Motor neuron (in vitro differentiated cells): ENCODE measurements around the gene IGSF22. TPM values are rescaled to one million over a fixed set of nuclear protein-coding genes. Genes with fewer than 3 reads are reported as not detected.
"Not testable (repeated sequence)": the region's sequence is repeated elsewhere in the genome, so short reads cannot be mapped to it uniquely, and the experiment has no call there.

Experiments used
- ATAC-seq, 8 experiments: fragments of 200-7000 bp; cut with Tn5 transposase; replicated peaks in 6 of 8; 2 replicates each; pipeline ENCODE4 v1.8.0; 2021; ENCODE audit warnings: mild to moderate bottlenecking in 8 of 8, moderate library complexity in 8 of 8
- H3K27ac ChIP-seq, 2 donors: fragments of 250-450 bp; sonication (Bioruptor Pico); 2 replicates each; pipeline ENCODE4 v1.9.0; 2021; ENCODE audit warnings: antibody characterized with exemption in 2 of 2, mild to moderate bottlenecking in 2 of 2, moderate library complexity in 1 of 2
- H3K4me1 ChIP-seq, 2 donors: fragments of 250-450 bp; sonication (Bioruptor Pico); replicated peaks in 1 of 2; 2 replicates each; pipeline ENCODE4 v1.6.1; 2021; ENCODE audit warnings: antibody characterized with exemption in 2 of 2, mild to moderate bottlenecking in 2 of 2, moderate library complexity in 1 of 2
- H3K4me3 ChIP-seq, 5 donors: fragments of 250-450 bp; sonication (Bioruptor Pico); 2 replicates each; pipeline ENCODE4 v1.9.0; 2021; ENCODE audit warnings: antibody characterized with exemption in 5 of 5, mild to moderate bottlenecking in 5 of 5, moderate library complexity in 4 of 5
- WGBS, 10 experiments: fragments of 450-650 bp; shearing (Covaris generic); methylation state at CpG; one replicate each; pipeline ENCODE4 v1.0.0; 2022; 5-methylcytosine and 5-hydroxymethylcytosine counted together
- in situ Hi-C, 9 experiments: fragments of 400-800 bp; cut with MboI; loops; one replicate each; pipeline ENCODE4 v1.15.0; 2021; ENCODE audit warnings: low sequenced_read_pairs in 9 of 9, low pct_unique_long_range_greater_than_20kb in 2 of 9; ENCODE audit not compliant: unreplicated experiment in 9 of 9
- total RNA-seq, 8 experiments: library from RNA; unstranded; fragments of 300-600 nt; gene quantifications; 2 replicates each; pipeline versions ENCODE4 v1.2.3 to v1.2.4, GENCODE V29; 2022

Gene IGSF22
- total RNA-seq, 8 experiments from 2014 or later: 0.05 to 2.4 (median 0.86) TPM

- no peak overlapping the region for H3K27ac ChIP-seq
- in situ Hi-C loops: no loop called here
- ATAC-seq: peak in 1 of 8 experiments; percentile 4
- H3K4me3 ChIP-seq: no peak overlapping the region
- peaks cover 0 to 2% of the 10 kb centered on the region in 2 donors for H3K4me1 ChIP-seq
- WGBS, 10 experiments: 49 to 100% (median 73%) methylated on average over 1 to 8 of the region's 9 CpGs; no CpG with 5 or more reads in 2 of the 10 experiments
Observed at GRCh38 chr11:18692941-18693760, 32.8 kb downstream of the IGSF22 start.

DNA sequence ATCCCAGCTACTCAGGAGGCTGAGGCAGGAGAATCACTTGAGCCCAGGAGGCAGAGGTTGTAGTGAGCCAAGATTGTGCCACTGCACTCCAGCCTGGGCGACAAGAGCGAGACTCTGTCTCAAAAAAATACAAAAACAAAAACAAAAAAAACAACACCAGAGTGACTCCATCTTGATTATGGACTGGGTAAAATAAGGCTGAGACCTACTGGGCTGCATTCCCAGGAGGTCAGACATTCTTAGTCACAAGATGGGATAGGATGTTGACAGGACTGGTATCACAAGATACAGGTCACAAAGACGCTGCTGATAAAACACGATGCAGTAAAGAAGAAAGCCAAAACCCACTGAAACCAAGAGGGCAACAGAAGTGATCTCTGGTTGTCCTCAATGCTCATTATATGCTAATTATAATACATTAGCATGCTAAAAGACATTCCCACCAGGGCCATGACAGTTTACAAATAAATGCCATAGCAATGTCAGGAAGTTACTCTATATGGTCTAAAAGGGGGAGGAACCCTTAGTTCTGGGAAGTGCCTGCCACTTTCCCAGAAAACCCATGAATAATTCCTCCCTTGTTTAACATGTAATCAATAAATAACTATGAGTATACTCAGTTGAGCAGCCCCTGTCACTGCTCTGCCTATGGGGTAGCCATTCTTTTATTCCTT is 34.4 kb downstream of the IGSF22 start:
- 55 to 100% (median 76%) methylated on average over 1 to 4 of the region's 4 CpGs; no CpG with 5 or more reads in 2 of the 10 experiments for WGBS, 10 experiments
- H3K27ac ChIP-seq, H3K4me1 ChIP-seq, H3K4me3 ChIP-seq, in situ Hi-C loops: not testable (repeated sequence)
- peak; percentile 15 to 86 (median 72) for ATAC-seq

DNA sequence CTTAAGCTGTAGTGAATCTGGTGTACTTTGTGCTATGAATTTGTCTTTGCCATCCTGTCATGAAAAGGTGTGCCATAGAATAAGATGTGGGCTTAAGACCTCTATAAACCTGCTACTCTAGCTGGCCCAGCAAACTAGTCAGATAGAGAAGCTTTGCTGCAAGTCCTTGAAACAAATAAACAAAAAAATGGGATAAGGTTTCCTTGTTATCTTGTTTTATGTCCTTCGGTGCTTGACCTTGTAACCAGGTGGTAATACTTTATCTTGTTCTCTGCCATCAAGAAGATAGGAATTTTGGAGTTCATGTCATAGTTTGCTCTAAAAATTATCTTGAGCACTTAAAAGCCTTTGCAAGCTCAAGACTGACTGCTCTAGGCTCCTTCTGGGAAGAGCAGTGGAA is 41.7 kb downstream of the IGSF22 start:
- no peak for ATAC-seq

DNA sequence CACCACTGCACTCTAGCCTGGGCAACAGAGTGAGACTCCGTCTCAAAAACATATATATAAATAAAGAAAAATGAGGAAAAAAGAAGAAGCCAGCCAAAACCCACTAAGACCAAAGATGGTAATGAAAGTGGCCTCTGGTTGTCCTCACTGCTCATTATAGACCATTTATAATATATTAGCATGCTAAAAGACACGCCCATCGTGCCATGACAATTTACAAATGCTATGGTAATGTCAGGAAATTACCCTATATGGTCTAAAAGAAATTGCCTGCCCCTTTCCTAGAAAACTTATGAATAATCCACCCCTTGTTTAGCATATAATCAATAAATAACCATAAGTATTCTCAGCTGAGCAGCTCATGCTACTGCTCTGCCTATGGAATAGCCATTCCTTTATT is 43.5 kb downstream of the IGSF22 start:
- WGBS, 10 experiments: 0 to 83% (median 33%) methylated on average over 1 to 3 of the region's 3 CpGs; no CpG with 5 or more reads in 3 of the 10 experiments
- in situ Hi-C loops: no loop called here

More for the DNA sequence above, 41.7 kb downstream of the IGSF22 start:
- WGBS, 10 experiments: 50 to 100% (median 80%) methylated on average over 1 of the region's 1 CpG; no CpG with 5 or more reads in 5 of the 10 experiments
- no peak overlapping the region for H3K4me3 ChIP-seq
- no peak overlapping the region for H3K27ac ChIP-seq
- in situ Hi-C loops: no loop called here
- no peaks in the 10 kb centered on the region for H3K4me1 ChIP-seq

DNA sequence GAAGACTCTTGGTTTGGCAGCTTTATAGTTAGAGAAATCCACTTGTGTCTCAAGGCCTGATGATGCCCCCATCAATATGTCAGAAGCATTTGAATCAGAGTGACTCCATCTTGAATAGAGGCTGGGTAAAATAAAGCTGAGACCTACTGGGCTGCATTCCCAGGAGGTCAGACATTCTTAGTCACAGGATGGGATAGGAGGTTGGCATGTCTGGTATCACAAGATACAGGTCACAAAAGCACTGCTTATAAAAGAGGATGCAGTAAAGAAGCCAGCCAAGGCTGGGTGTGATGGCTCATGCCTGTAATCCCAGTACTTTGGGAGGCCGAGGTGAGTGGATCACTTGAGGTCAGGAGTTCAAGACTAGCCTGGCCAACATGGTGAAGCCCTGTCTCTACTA is 44.0 kb downstream of the IGSF22 start:
- 60 to 100% methylated on average over 1 of the region's 1 CpG; no CpG with 5 or more reads in 8 of the 10 experiments for WGBS, 10 experiments
- ATAC-seq, H3K27ac ChIP-seq, in situ Hi-C loops, H3K4me1 ChIP-seq, H3K4me3 ChIP-seq: not testable (repeated sequence)

More for the DNA sequence above, 43.5 kb downstream of the IGSF22 start:
- H3K4me1 ChIP-seq: no peaks in the 10 kb centered on the region
- no peak overlapping the region for H3K27ac ChIP-seq
- H3K4me3 ChIP-seq: no peak overlapping the region
- ATAC-seq: peak in 4 of 8 experiments; percentile 51 to 98 (median 95)

GRCh38 chr11:18677560-18677959 is 48.4 kb downstream of the IGSF22 start:
- 61 to 93% (median 80%) methylated on average over 1 to 3 of the region's 3 CpGs; no CpG with 5 or more reads in 1 of the 10 experiments for WGBS, 10 experiments
- no peak for ATAC-seq
- in situ Hi-C loops: no loop called here

GRCh38 chr11:18676803-18677202 is 49.2 kb downstream of the IGSF22 start:
- peak in 1 of 8 experiments; percentile 24 for ATAC-seq
- 0 to 82% (median 60%) methylated on average over 1 to 3 of the region's 4 CpGs; no CpG with 5 or more reads in 1 of the 10 experiments for WGBS, 10 experiments
- in situ Hi-C loops: no loop called here
- Histone ChIP-seq H3K27ac (no peak overlapping the region), H3K4me1 (no peaks in the 10 kb centered on the region), H3K4me3 (no peak overlapping the region)

More at GRCh38 chr11:18677560-18677959, 48.4 kb downstream of the IGSF22 start:
- H3K4me3 ChIP-seq: no peak overlapping the region
- no peak overlapping the region for H3K27ac ChIP-seq
- H3K4me1 ChIP-seq: no peaks in the 10 kb centered on the region

- in situ Hi-C loops, H3K27ac ChIP-seq, ATAC-seq, H3K4me1 ChIP-seq, H3K4me3 ChIP-seq: not testable (repeated sequence)
- WGBS, 10 experiments: 52 to 95% (median 82%) methylated on average over 2 to 5 of the region's 7 CpGs; no CpG with 5 or more reads in 3 of the 10 experiments
Observed at GRCh38 chr11:18672209-18672608, 53.8 kb downstream of the IGSF22 start.

- Histone ChIP-seq H3K4me3 (no peak overlapping the region), H3K4me1 (peaks cover 0 to 2% of the 10 kb centered on the region in 2 donors), H3K27ac (no peak overlapping the region)
- no peak for ATAC-seq
- 60 to 100% (median 89%) methylated on average over 1 to 2 of the region's 2 CpGs; no CpG with 5 or more reads in 3 of the 10 experiments for WGBS, 10 experiments
- in situ Hi-C loops: no loop called here
Observed at GRCh38 chr11:18671246-18671645, 54.7 kb downstream of the IGSF22 start.

- Histone ChIP-seq H3K27ac (peak overlapping the region in 1 of 2 donors; percentile 58), H3K4me3 (no peak overlapping the region), H3K4me1 (peaks cover 0 to 2% of the 10 kb centered on the region in 2 donors)
- ATAC-seq: peak; percentile 44 to 68 (median 58)
- 20 to 100% (median 40%) methylated on average over 1 to 4 of the region's 4 CpGs; no CpG with 5 or more reads in 1 of the 10 experiments for WGBS, 10 experiments
- in situ Hi-C loops: no loop called here
Observed at GRCh38 chr11:18669711-18670110, 56.3 kb downstream of the IGSF22 start.

- peak overlapping the region in 1 of 2 donors; percentile 58 for H3K27ac ChIP-seq
- peak; percentile 67 to 88 (median 77) for ATAC-seq
- no peak overlapping the region for H3K4me3 ChIP-seq
- in situ Hi-C loops: no loop called here
- 0 to 80% (median 50%) methylated on average over 1 to 2 of the region's 2 CpGs; no CpG with 5 or more reads in 5 of the 10 experiments for WGBS, 10 experiments
- H3K4me1 ChIP-seq: peaks cover 0 to 2% of the 10 kb centered on the region in 2 donors
Observed at GRCh38 chr11:18669219-18669596, 56.8 kb downstream of the IGSF22 start.

- Histone ChIP-seq H3K4me3 (no peak overlapping the region), H3K27ac (no peak overlapping the region), H3K4me1 (peaks cover 0 to 2% of the 10 kb centered on the region in 2 donors)
- no peak for ATAC-seq
- 60 to 100% (median 88%) methylated on average over 1 to 4 of the region's 4 CpGs; no CpG with 5 or more reads in 1 of the 10 experiments for whole genome bisulfite sequencing, 10 experiments
- in situ Hi-C loops: no loop called here
Observed at GRCh38 chr11:18668131-18668530, 57.9 kb downstream of the IGSF22 start.

DNA sequence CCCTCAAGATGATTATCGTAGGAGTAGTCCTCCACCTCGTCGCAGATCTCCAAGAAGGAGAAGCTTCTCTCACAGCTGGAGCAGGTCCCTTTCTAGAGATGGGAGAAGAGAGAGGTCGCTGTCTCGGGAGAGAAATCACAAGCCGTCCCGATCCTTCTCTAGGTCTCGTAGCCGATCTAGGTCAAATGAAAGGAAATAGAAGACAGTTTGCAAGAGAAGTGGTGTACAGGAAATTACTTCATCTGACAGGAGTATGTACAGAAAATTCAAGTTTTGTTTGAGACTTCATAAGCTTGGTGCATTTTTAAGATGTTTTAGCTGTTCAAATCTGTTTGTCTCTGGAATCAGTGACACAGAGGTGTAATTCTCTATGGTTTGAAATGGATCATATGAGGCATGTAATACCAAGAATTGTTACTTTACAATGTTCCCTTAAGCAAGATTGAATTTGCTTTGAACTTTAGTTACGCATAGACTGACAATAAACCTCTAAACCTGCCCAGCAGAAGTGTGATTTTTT is 60.6 kb downstream of the IGSF22 start:
- H3K27ac ChIP-seq, in situ Hi-C loops, H3K4me1 ChIP-seq, ATAC-seq, H3K4me3 ChIP-seq: not testable (repeated sequence)
- 60 to 95% (median 77%) methylated on average over 2 to 10 of the region's 10 CpGs; no CpG with 5 or more reads in 2 of the 10 experiments for WGBS, 10 experiments
